ENCODE results near the gene ARHGEF19. TPM values are rescaled to one million over a fixed set of nuclear protein-coding genes. Genes with fewer than 3 reads are reported as not detected.

Gene ARHGEF19
- total and polyA plus RNA-seq, 2 of the 4 experiments (the other 2 are of a cell fraction) = 4.5 to 16.8 TPM

DNA sequence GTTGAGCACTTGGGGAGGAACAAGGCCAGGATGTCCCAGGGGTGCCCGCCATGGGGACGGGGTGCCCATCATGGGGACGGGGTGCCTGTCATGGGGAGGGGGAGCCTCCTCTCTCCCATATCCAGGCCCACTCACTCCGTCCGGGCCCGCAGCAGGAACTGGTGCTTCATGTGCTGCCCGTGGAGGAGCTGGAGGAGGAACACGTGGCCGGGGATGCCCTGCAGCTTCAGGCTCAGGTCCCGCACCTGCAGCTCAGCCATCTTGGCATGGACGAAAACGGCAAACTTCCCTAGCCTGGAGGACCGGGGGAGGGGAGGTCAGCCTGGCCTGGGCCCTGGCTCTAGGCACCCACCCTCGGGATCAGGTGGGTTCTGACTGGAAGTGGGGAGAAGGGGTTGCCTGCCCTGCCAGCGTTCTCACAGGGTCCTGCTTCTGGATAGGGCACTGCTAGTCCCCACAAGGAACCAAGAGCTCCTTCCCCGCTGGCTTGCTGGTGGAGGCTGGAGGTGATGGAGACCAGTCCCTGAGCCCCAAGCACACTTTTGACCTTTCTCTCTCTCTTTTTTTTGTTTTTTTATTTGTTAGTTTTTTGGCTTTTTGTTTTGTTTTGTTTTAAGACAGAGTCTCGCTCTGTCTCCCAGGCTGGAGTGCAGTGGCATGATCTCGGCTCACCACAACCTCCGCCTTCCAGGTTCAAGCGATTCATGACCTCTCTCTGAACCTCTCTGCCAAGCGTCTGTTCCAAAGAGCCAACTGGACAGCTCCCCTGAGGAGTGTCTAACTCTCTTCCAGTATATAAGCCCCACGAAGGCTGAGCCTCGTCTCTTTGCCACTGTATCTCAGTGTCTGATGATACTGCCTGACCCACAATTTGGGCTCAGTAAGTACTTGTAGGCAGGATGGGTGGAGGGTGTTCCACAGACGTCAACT lies 9.9 kb downstream of the ARHGEF19 start (continued):
- TF ChIP-seq MAZ (IDR thresholded peaks at IDR 0.05; ENCODE audit: borderline replicate concordance, low read depth, low read length) (no peak), BHLHE40 (IDR thresholded peaks at IDR 0.05; ENCODE audit: low read depth, low read length) (no peak)
- TF ChIP-seq, protein P1, sequence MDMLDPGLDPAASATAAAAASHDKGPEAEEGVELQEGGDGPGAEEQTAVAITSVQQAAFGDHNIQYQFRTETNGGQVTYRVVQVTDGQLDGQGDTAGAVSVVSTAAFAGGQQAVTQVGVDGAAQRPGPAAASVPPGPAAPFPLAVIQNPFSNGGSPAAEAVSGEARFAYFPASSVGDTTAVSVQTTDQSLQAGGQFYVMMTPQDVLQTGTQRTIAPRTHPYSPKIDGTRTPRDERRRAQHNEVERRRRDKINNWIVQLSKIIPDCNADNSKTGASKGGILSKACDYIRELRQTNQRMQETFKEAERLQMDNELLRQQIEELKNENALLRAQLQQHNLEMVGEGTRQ (IDR thresholded peaks at IDR 0.05; ENCODE audit: low read depth, low read length) = no peak

DNA sequence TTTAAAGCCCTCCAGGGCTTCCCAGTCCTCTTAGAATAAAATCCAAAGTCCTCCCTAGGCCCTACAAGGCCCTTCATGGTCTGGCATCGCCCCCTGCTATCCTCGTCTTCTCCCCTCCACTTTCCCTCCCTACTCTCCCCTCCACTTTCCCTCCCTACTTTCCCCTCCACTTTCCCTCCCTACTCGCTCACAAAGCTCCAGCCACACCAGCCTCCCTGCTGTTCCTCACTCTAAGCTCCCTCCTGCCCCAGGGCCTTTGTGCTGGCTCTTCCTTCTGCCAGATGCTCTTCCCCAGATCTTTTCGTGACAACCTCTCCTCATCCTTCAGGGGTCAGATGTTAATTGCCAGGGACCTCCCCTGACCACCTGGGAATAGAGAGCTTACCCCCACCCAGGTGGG lies 12.8 kb downstream of the ARHGEF19 start:
- in situ Hi-C loops (cut with MboI; ENCODE audit: low sequenced_read_pairs) (loop anchor here (25.0 kb wide), 1 partner anchor 412 kb away; no protein-coding TSS in a partner anchor), intact Hi-C loops (cut with micrococcal nuclease) (no loop called here)
- BruUV-seq (replicated peaks) = no TSS peak
- TF ChIP-seq, protein P1 (IDR thresholded peaks at IDR 0.05; ENCODE audit: low read depth, low read length) = no peak
- TF ChIP-seq FOS (IDR thresholded peaks at IDR 0.05; ENCODE audit: low read depth, low read length) (no peak), MAZ (IDR thresholded peaks at IDR 0.05; ENCODE audit: borderline replicate concordance, low read depth, low read length) (no peak), BHLHE40 (IDR thresholded peaks at IDR 0.05; ENCODE audit: low read depth, low read length) (no peak), POLR2A (IDR thresholded peaks at IDR 0.05; ENCODE audit: low read depth, low read length) (no peak), NFE2L2 (IDR thresholded peaks at IDR 0.05; ENCODE audit: low read depth, low read length) (no peak), RAD21 (IDR thresholded peaks at IDR 0.05; ENCODE audit: low read length) (no peak)
- TF ChIP-seq, protein P2, sequence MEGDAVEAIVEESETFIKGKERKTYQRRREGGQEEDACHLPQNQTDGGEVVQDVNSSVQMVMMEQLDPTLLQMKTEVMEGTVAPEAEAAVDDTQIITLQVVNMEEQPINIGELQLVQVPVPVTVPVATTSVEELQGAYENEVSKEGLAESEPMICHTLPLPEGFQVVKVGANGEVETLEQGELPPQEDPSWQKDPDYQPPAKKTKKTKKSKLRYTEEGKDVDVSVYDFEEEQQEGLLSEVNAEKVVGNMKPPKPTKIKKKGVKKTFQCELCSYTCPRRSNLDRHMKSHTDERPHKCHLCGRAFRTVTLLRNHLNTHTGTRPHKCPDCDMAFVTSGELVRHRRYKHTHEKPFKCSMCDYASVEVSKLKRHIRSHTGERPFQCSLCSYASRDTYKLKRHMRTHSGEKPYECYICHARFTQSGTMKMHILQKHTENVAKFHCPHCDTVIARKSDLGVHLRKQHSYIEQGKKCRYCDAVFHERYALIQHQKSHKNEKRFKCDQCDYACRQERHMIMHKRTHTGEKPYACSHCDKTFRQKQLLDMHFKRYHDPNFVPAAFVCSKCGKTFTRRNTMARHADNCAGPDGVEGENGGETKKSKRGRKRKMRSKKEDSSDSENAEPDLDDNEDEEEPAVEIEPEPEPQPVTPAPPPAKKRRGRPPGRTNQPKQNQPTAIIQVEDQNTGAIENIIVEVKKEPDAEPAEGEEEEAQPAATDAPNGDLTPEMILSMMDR (conservative IDR thresholded peaks at IDR 0.05; ENCODE audit: low read depth, low read length) = no peak
- TF ChIP-seq, protein P3, sequence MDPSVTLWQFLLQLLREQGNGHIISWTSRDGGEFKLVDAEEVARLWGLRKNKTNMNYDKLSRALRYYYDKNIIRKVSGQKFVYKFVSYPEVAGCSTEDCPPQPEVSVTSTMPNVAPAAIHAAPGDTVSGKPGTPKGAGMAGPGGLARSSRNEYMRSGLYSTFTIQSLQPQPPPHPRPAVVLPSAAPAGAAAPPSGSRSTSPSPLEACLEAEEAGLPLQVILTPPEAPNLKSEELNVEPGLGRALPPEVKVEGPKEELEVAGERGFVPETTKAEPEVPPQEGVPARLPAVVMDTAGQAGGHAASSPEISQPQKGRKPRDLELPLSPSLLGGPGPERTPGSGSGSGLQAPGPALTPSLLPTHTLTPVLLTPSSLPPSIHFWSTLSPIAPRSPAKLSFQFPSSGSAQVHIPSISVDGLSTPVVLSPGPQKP (IDR thresholded peaks at IDR 0.05; ENCODE audit: borderline replicate concordance, low read depth, low read length) = no peak

More for the DNA sequence above, 12.8 kb downstream of the ARHGEF19 start:
- no peaks in the 10 kb centered on the region; the same call in 1 of the 2 replicates for H4K20me1 ChIP-seq (ENCODE audit: insufficient read depth, low read length)
- no peak overlapping the region for H3K4ac ChIP-seq (ENCODE audit: low read depth, low read length)
- H3K14ac ChIP-seq (replicated peaks; ENCODE audit: low read depth, low read length) = no peak overlapping the region
- no peak overlapping the region for H3K56ac ChIP-seq (ENCODE audit: extremely low read depth, insufficient read depth, low read length)
- H3K27me3 ChIP-seq (ENCODE audit: control insufficient read depth, insufficient read depth, low read length) = no peaks in the 10 kb centered on the region
- H3K27ac ChIP-seq (ENCODE audit: insufficient read depth, low read length) = no peak overlapping the region
- dilution Hi-C loops (cut with HindIII; ENCODE audit: low sequenced_read_pairs, unreplicated experiment) = no loop called here
- no peak overlapping the region for H3K4me3 ChIP-seq (ENCODE audit: insufficient read depth, low read depth, low read length)
- DNase-seq (no peak), ATAC-seq (ENCODE audit: low read depth) (no peak)
- no peak overlapping the region for H3K9ac ChIP-seq (ENCODE audit: low read depth, low read length)
- no peak overlapping the region for H2BK15ac ChIP-seq (ENCODE audit: low read depth, low read length)
- no peak overlapping the region for H2BK20ac ChIP-seq (ENCODE audit: low read depth, low read length)
- H3K4me2 ChIP-seq (ENCODE audit: low read depth, low read length) = no peak overlapping the region
- ChIA-PET CTCF (no interaction called here), POLR2A (ENCODE audit: unreplicated experiment) (no interaction called here)
- no peaks in the 10 kb centered on the region for H3K9me1 ChIP-seq (ENCODE audit: insufficient read depth, low read length)
- 84% methylated on average over 4 of the region's 4 CpGs; no CpG with 5 or more reads in 1 of the 2 experiments for WGBS, 2 experiments (ENCODE audit: extremely low coverage in 2 of 2, insufficient read length in 1 of 2)
- H2BK5ac ChIP-seq (ENCODE audit: low read depth, low read length, poor library complexity, severe bottlenecking) = no peak overlapping the region
- H3K36me3 ChIP-seq (ENCODE audit: control insufficient read depth, insufficient read depth, low read length) = peaks cover 6% of the 10 kb centered on the region
- H4K91ac ChIP-seq (ENCODE audit: insufficient read depth, low read depth, low read length) = no peak overlapping the region
- H2AFZ ChIP-seq (replicated peaks; ENCODE audit: low read length, poor library complexity) = no peak overlapping the region
- no peak overlapping the region for H4K5ac ChIP-seq (ENCODE audit: low read depth, low read length)
- H3K4me1 ChIP-seq (ENCODE audit: control insufficient read depth, insufficient read depth, low read length) = no peaks in the 10 kb centered on the region
- H3K18ac ChIP-seq (ENCODE audit: low read depth, low read length) = no peak overlapping the region
- no peak overlapping the region for H2AK9ac ChIP-seq (replicated peaks; ENCODE audit: low read depth, low read length, poor library complexity)
- H2AK5ac ChIP-seq (ENCODE audit: low read depth, low read length) = no peak overlapping the region
- peaks cover 0 to 7% of the 10 kb centered on the region in 2 experiments; a peak in 3 of 4 replicates for H3K79me1 ChIP-seq (ENCODE audit: low read depth in 1 of 2, low read length in 2 of 2)
- H4K8ac ChIP-seq (ENCODE audit: low read depth in 2 of 2, low read length in 2 of 2) = no peak overlapping the region
- no peak overlapping the region for H3K23ac ChIP-seq (ENCODE audit: low read depth, low read length)
- H3K9me3 ChIP-seq (ENCODE audit: control insufficient read depth, insufficient read depth, low read length) = no peaks in the 10 kb centered on the region
- no peak overlapping the region for H2BK120ac ChIP-seq (ENCODE audit: low read depth, low read length)
